Measurements from ENCODE around the gene GCNA.

Gene GCNA

DNA sequence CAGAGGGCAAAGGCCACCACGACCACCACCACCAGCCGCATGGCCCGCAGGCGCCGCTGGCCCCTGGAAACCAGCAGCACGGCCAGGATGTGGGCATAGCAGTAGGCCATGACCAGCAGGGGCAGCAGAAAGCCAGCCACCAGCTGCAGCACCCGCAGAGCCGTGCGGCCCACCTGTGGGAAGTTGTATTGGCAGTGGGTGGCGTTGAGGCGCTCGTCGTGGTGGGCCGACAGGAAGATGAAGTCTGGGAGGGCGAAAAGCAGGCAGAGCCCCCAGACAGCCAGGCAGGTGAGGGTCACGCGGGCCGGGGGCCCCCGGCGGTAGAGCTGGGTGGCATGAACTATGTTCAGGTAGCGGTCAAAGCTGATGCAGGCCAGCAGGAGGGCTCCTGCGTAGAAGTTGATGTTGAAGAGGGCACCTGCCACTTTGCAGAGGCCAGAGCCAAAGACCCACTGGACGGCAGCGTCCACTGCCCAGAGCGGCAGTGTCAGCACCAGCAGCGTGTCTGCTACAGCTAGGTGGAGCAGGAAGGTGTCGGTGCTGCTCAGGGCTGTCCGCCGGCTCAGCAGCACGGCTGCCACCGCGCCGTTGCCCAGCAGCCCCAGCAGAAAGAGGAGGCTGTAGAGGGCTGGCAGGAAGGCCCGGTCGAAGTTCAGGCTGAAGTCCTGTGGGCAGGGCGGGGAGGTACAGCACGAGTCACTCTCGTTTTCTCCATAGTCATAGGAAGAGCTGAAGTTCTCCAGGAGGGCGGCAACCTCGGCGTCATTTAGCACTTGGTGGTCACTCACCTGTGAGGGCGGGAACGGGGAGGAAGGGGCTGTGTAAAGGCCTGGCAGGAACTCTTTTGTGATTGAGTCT, 38.7 kb downstream of the GCNA start:
- no peak for DNase-seq (ENCODE audit: low read depth)

- DNase-seq (ENCODE audit: low read depth), result no peak
Observed at GRCh38 chrX:71617742-71618141, 39.5 kb downstream of the GCNA start.

GRCh38 chrX:71618303-71618721, 40.1 kb downstream of the GCNA start, which contains the start of gene CXCR3:
TSS of gene CXCR3 (minus strand) at chrX:71618511. CDS start at chrX:71618449, 62 bp downstream.
- DNase-seq (ENCODE audit: low read depth), result peak; percentile 67

- DNase-seq (ENCODE audit: low read depth), result no peak
Observed at GRCh38 chrX:71618787-71619186, 40.5 kb downstream of the GCNA start.

GRCh38 chrX:71619193-71619592, 41.0 kb downstream of the GCNA start:
- DNase-seq (ENCODE audit: low read depth), result peak; percentile 63

GRCh38 chrX:71619986-71620385, 41.7 kb downstream of the GCNA start:
- no peak for DNase-seq (ENCODE audit: low read depth)

GRCh38 chrX:71621603-71622002, 43.4 kb downstream of the GCNA start:
- DNase-seq (ENCODE audit: low read depth), result no peak

GRCh38 chrX:71622032-71622575, 43.9 kb downstream of the GCNA start:
- no peak for DNase-seq (ENCODE audit: low read depth)

- peak; percentile 55 for DNase-seq (ENCODE audit: low read depth)
Observed at GRCh38 chrX:71622576-71623450, 44.6 kb downstream of the GCNA start.

- no peak for DNase-seq (ENCODE audit: low read depth)
Observed at GRCh38 chrX:71623714-71624113, 45.5 kb downstream of the GCNA start.

DNA sequence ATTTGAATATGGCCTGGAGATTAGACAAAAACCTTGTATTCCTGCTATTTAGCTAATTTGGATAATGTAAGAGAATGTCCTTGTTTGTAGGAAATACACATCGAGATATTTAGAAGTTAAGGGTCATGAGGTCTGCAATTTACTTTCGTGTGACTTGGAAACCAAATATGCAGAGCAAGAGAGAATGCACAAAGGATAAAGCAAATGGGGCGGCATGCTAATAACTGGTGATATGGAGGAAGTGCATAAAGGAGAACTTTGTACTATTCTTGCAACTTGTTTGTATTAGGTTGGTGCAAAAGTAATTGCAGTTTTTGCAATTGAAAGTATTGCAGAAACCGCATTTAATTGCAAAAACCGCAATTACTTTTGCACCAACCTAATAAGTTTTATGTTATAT, 47.2 kb downstream of the GCNA start:
- no peak for DNase-seq (ENCODE audit: low read depth)

GRCh38 chrX:71626576-71626975, 48.3 kb downstream of the GCNA start:
- DNase-seq (ENCODE audit: low read depth), result no peak

DNA sequence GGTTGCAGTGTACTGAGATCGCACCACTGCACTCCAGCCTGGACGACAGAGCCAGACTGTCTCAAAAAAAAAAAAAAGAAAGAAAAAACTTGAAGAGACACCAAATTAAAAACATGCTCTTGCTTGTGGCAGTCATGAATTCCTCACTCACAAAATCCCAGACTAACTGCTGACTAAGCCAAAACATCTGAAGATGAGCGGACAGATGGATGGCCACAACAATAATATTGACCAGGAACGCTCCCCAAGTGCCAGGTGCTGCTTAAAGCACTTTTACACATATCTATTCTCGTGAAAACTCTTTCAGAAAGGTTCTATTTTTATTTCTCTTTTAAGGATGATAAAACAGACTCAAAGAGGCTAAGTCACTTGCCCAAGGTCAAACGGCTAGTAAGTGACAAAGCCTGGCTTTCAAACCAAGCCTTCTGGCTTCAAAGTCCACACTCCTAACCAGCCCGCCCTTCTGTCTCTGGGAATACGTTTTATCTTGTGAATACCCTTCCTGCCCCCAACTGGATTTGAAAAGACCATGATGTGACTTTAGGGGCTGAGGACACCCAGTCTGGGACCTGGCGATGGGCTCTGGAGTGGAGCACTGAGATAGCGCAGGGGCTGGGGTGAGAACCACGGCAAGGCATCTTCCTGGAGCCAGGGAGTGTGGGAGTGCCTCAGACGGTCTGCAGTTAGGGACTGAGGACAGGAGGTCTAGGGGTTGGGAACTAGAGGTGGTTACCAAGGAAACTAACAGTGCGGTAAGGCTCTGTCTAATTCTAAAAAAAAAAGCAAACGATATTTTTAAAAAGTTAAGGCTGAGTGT, 49.6 kb downstream of the GCNA start:
- no peak for DNase-seq (ENCODE audit: low read depth)

DNA sequence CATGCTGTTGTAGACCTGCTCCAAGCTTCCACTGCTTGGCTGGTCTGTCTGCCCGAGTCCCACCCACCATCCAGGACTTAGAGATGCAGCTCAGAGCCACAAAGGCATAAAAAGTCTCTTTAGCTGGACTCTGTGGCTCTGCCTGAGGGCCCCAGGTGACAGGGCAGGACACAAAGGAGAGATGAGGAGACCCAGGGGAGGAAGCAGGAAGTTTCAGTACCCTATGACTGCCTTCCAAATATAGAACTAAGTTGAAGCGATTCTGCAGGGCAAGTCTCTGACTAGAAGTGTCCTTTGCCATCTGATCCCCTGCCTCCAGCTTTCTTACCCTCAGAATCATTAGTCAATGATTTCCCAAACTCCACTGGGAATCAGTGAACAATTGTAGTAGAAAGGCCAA, 51.2 kb downstream of the GCNA start:
- no peak for DNase-seq (ENCODE audit: low read depth)

GRCh38 chrX:71632923-71633657, 54.9 kb downstream of the GCNA start:
- no peak for DNase-seq (ENCODE audit: low read depth)

DNA sequence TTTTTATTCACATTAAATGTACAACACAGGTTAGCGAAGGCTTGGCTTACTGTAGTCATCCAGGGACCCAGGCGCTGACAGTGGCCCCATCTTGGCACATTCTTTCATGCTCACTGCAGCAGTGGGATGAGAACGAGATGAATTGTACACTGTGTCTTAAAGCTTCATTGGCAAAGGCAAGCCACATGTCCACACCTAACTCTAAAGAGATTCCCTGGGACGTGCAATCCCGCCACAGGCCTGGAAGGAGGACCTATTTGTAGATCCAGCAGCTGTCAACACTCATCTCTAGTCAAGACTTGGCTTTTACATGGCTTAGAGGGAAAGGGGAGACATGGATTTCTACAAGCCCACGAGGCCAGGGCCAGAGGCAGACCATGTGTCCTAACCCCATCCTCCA, 56.1 kb downstream of the GCNA start:
- DNase-seq (ENCODE audit: low read depth), result no peak

GRCh38 chrX:71636438-71637252, 58.4 kb downstream of the GCNA start:
- DNase-seq (ENCODE audit: low read depth), result no peak

- DNase-seq (ENCODE audit: low read depth), result no peak
Observed at GRCh38 chrX:71637253-71637618, 59.0 kb downstream of the GCNA start.

DNA sequence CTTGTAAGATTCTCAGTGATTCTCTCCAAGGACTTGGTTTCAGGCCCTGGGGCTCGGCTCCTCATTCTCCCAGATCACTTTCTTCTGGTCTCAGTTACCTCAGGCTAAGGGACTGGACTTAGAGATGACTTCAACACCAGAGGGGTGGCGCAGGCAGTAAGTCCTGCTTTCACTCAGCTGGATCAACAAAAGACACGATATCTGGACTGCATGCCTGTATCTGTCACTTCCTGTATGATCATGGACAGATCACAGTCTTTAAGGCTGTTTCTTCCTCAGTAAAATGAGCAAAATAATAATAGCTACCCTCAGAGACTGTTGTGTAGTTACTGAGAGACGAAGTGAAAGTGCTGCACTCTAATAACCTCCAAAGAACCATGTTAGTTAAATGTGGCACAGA, 59.6 kb downstream of the GCNA start:
- DNase-seq (ENCODE audit: low read depth), result no peak

DNA sequence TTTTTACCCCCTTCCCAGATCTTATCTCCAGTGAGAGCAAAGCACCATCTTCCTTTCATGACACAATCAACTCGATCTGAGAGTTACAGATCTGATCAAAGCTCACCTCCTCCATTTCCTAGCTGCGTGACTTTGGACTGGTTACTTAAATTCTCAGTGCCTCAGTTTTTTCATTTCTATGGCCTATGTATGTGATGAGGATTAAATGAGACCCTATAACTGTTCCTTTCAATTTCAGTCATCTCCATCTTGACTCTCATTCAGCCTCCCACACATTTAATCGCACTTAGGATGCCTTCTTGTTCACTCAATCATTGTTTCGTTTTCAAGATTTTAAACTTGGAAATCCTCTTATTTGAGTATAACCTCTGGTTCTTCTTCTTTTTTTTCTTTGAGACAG, 60.2 kb downstream of the GCNA start:
- DNase-seq (ENCODE audit: low read depth), result no peak

Data from activated T-cell treated with anti-CD3 and anti-CD28 coated beads for 24 hours (primary cell).